ENCODE results near the gene IL22RA1.

Gene IL22RA1

DNA sequence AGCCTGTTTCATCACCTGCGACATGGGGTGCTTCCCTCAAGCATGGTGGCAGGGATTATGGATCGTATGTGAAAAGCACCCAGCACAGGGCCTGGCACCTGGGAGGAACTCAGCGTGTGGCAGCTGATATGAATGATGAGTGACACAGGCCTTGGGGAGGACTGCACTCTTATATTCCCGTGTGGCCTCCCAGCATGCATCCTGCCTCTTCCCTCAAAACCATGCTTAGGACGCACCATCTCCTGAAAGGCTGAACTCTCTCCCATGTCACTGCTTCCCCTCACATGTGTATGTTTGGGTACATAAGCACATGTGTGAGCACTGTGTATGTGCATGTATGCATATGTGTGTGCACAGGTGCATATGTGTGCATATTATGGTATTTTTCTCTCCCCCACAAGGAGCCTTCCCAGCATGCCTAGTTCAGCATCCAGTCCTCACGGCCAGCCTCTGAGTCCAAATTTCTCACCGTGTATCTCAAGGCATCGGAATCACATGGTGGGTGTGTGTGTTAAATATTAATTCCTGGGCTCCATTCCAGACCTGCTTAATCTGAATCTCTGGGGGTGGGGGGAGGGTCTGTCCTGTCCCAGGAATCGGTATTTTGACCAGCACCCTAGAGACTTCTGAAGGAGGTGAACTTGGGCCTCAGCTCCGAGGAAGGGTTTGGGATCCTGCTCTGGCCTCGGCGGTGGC, 43.8 kb downstream of the IL22RA1 start:
- H3K9me3 ChIP-seq (ENCODE audit: control insufficient read depth, low read length) = no peaks in the 10 kb centered on the region
- H3K4me3 ChIP-seq (ENCODE audit: insufficient read depth, low read depth, low read length, poor library complexity, severe bottlenecking) = no peak overlapping the region
- no peaks in the 10 kb centered on the region for H3K36me3 ChIP-seq (ENCODE audit: control insufficient read depth, insufficient read depth, low read length)
- H3K27ac ChIP-seq (ENCODE audit: insufficient read depth, low read length, poor library complexity, severe bottlenecking) = no peak overlapping the region
- H3K4me1 ChIP-seq (ENCODE audit: control insufficient read depth, insufficient read depth, low read length, poor library complexity, severe bottlenecking) = no peaks in the 10 kb centered on the region
- no peak for DNase-seq
- no peaks in the 10 kb centered on the region for H3K27me3 ChIP-seq (replicated peaks; ENCODE audit: control insufficient read depth, insufficient read depth, low read length, poor library complexity, severe bottlenecking)

- no peak overlapping the region for H3K4me3 ChIP-seq (ENCODE audit: insufficient read depth, low read depth, low read length, poor library complexity, severe bottlenecking)
- H3K9me3 ChIP-seq (ENCODE audit: control insufficient read depth, low read length) = no peaks in the 10 kb centered on the region
- DNase-seq = no peak
- no peaks in the 10 kb centered on the region for H3K27me3 ChIP-seq (replicated peaks; ENCODE audit: control insufficient read depth, insufficient read depth, low read length, poor library complexity, severe bottlenecking)
- no peak overlapping the region for H3K27ac ChIP-seq (ENCODE audit: insufficient read depth, low read length, poor library complexity, severe bottlenecking)
- H3K36me3 ChIP-seq (ENCODE audit: control insufficient read depth, insufficient read depth, low read length) = no peaks in the 10 kb centered on the region
- H3K4me1 ChIP-seq (ENCODE audit: control insufficient read depth, insufficient read depth, low read length, poor library complexity, severe bottlenecking) = no peaks in the 10 kb centered on the region
These were observed 44.8 kb downstream of the IL22RA1 start for GRCh38 chr1:24098102-24098501.

- H3K9me3 ChIP-seq (ENCODE audit: control insufficient read depth, low read length) = no peaks in the 10 kb centered on the region
- no peak for DNase-seq
- H3K27me3 ChIP-seq (replicated peaks; ENCODE audit: control insufficient read depth, insufficient read depth, low read length, poor library complexity, severe bottlenecking) = no peaks in the 10 kb centered on the region
- no peak overlapping the region for H3K4me3 ChIP-seq (ENCODE audit: insufficient read depth, low read depth, low read length, poor library complexity, severe bottlenecking)
- H3K4me1 ChIP-seq (ENCODE audit: control insufficient read depth, insufficient read depth, low read length, poor library complexity, severe bottlenecking) = no peaks in the 10 kb centered on the region
- no peaks in the 10 kb centered on the region for H3K36me3 ChIP-seq (ENCODE audit: control insufficient read depth, insufficient read depth, low read length)
- no peak overlapping the region for H3K27ac ChIP-seq (ENCODE audit: insufficient read depth, low read length, poor library complexity, severe bottlenecking)
These were observed 45.3 kb downstream of the IL22RA1 start for GRCh38 chr1:24097663-24098062.

- Histone ChIP-seq H3K27ac (ENCODE audit: insufficient read depth, low read length, poor library complexity, severe bottlenecking) (no peak overlapping the region), H3K4me3 (ENCODE audit: insufficient read depth, low read depth, low read length, poor library complexity, severe bottlenecking) (no peak overlapping the region), H3K9me3 (ENCODE audit: control insufficient read depth, low read length) (no peaks in the 10 kb centered on the region), H3K4me1 (ENCODE audit: control insufficient read depth, insufficient read depth, low read length, poor library complexity, severe bottlenecking) (no peaks in the 10 kb centered on the region), H3K36me3 (ENCODE audit: control insufficient read depth, insufficient read depth, low read length) (no peaks in the 10 kb centered on the region), H3K27me3 (replicated peaks; ENCODE audit: control insufficient read depth, insufficient read depth, low read length, poor library complexity, severe bottlenecking) (no peaks in the 10 kb centered on the region)
- DNase-seq = no peak
These were observed 46.2 kb downstream of the IL22RA1 start for GRCh38 chr1:24096739-24097103.

DNA sequence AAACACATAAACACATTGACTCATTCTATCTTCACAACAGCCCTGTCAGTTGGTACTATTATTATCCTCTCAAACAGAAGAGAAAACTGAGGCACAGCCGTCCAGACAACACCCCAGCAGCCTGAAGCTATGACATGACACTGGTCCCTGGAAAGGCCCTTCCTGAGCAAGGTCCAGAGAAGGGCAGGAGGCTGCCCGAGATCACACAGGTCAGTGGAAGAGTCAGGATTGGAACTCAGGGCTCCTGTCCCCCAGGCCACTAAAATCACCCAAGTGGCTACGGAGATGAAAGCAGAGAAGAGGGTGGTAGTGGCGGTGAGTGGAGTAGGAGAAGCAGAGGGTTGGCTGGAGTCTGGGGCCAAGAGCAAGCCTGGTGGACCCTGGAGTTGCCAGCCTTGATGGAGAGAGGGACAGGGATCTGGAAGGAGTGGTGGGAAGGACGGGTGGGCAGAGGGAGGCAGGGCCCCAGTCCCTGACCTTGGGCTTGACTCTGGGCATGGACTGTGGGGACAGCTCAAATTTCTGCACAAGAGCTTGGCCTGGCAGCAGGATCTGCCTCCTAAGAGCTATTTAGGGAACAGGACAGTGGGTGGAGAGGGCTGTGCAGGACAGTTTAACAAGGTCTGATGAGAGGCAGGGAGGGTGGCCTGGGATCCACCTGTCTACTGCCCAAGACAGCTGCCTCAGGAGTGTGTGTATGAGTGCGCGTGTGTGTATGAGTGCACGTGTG, 46.8 kb downstream of the IL22RA1 start:
- Histone ChIP-seq H3K4me1 (ENCODE audit: control insufficient read depth, insufficient read depth, low read length, poor library complexity, severe bottlenecking) (no peaks in the 10 kb centered on the region), H3K36me3 (ENCODE audit: control insufficient read depth, insufficient read depth, low read length) (no peaks in the 10 kb centered on the region), H3K4me3 (ENCODE audit: insufficient read depth, low read depth, low read length, poor library complexity, severe bottlenecking) (no peak overlapping the region), H3K9me3 (ENCODE audit: control insufficient read depth, low read length) (no peaks in the 10 kb centered on the region), H3K27ac (ENCODE audit: insufficient read depth, low read length, poor library complexity, severe bottlenecking) (no peak overlapping the region), H3K27me3 (replicated peaks; ENCODE audit: control insufficient read depth, insufficient read depth, low read length, poor library complexity, severe bottlenecking) (no peaks in the 10 kb centered on the region)
- no peak for DNase-seq

DNA sequence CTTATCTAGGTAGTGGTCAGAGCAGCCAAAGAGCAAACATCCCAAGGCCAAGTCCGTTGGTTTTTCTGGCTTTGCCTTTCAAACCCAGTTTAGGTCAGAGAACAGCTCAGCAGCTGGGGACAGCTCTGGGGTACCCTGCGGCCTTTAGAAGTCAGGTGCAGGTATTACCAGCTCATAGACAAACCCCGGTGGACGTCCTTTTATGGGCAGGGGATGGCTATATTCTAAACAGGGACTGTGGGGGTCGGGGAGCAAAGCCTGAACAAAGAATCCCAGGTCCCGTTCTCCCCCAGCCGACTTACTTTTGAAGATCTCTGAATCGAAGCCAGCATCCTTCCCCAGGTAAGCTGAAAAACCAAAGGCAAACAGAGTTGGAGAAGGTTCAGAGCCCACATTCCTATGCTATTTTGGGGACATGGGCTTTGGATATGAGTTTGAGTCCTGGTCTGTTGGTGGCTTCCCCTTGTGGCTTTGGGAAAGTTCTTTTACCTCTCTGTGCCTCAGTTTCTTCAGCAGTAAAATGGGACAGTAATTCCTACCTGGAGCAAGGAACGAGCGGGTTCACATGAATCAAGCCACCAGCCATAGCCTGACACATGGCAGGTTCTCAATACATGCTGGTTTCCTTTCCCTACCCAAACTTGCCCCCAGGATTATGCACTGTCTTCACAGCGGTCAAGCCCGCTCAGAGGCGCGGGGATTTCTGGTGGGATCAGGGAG, 47.6 kb downstream of the IL22RA1 start:
- no peaks in the 10 kb centered on the region for H3K27me3 ChIP-seq (replicated peaks; ENCODE audit: control insufficient read depth, insufficient read depth, low read length, poor library complexity, severe bottlenecking)
- DNase-seq = no peak
- no peaks in the 10 kb centered on the region for H3K4me1 ChIP-seq (ENCODE audit: control insufficient read depth, insufficient read depth, low read length, poor library complexity, severe bottlenecking)
- H3K27ac ChIP-seq (ENCODE audit: insufficient read depth, low read length, poor library complexity, severe bottlenecking) = no peak overlapping the region
- H3K36me3 ChIP-seq (ENCODE audit: control insufficient read depth, insufficient read depth, low read length) = no peaks in the 10 kb centered on the region
- no peaks in the 10 kb centered on the region for H3K9me3 ChIP-seq (ENCODE audit: control insufficient read depth, low read length)
- no peak overlapping the region for H3K4me3 ChIP-seq (ENCODE audit: insufficient read depth, low read depth, low read length, poor library complexity, severe bottlenecking)

GRCh38 chr1:24094554-24094953, 48.4 kb downstream of the IL22RA1 start:
- Histone ChIP-seq H3K9me3 (ENCODE audit: control insufficient read depth, low read length) (no peaks in the 10 kb centered on the region), H3K4me3 (ENCODE audit: insufficient read depth, low read depth, low read length, poor library complexity, severe bottlenecking) (no peak overlapping the region), H3K27ac (ENCODE audit: insufficient read depth, low read length, poor library complexity, severe bottlenecking) (no peak overlapping the region), H3K36me3 (ENCODE audit: control insufficient read depth, insufficient read depth, low read length) (no peaks in the 10 kb centered on the region), H3K4me1 (ENCODE audit: control insufficient read depth, insufficient read depth, low read length, poor library complexity, severe bottlenecking) (no peaks in the 10 kb centered on the region), H3K27me3 (replicated peaks; ENCODE audit: control insufficient read depth, insufficient read depth, low read length, poor library complexity, severe bottlenecking) (no peaks in the 10 kb centered on the region)
- DNase-seq = no peak

DNA sequence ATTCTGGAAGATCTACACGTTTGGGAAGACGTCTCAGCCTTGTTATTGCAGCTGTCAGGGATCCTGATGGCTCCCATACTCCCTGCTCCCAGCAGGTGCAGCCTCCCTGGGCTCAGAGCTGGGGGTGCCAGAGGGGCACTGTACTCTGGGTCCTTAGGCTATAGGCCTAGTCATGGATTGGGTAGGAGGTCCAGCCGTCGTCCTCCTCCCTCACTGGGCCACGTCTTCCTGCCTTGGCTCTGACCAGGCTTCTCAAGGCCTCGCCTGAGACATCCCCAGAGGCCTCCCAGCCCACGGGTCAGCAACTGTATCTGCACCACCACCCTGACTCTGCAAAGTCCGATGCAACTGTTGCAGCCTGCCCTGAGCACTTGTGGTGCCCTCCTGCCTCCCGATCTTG, 49.2 kb downstream of the IL22RA1 start:
- no peak for DNase-seq
- no peaks in the 10 kb centered on the region for H3K9me3 ChIP-seq (ENCODE audit: control insufficient read depth, low read length)

GRCh38 chr1:24092979-24093378, 50.0 kb downstream of the IL22RA1 start:
- Histone ChIP-seq H3K9me3 (ENCODE audit: control insufficient read depth, low read length) (no peaks in the 10 kb centered on the region), H3K4me1 (ENCODE audit: control insufficient read depth, insufficient read depth, low read length, poor library complexity, severe bottlenecking) (no peaks in the 10 kb centered on the region), H3K27me3 (replicated peaks; ENCODE audit: control insufficient read depth, insufficient read depth, low read length, poor library complexity, severe bottlenecking) (no peaks in the 10 kb centered on the region), H3K27ac (ENCODE audit: insufficient read depth, low read length, poor library complexity, severe bottlenecking) (no peak overlapping the region), H3K36me3 (ENCODE audit: control insufficient read depth, insufficient read depth, low read length) (no peaks in the 10 kb centered on the region), H3K4me3 (ENCODE audit: insufficient read depth, low read depth, low read length, poor library complexity, severe bottlenecking) (no peak overlapping the region)
- no peak for DNase-seq

More for the DNA sequence above, 49.2 kb downstream of the IL22RA1 start:
- Histone ChIP-seq H3K27me3 (replicated peaks; ENCODE audit: control insufficient read depth, insufficient read depth, low read length, poor library complexity, severe bottlenecking) (no peaks in the 10 kb centered on the region), H3K4me1 (ENCODE audit: control insufficient read depth, insufficient read depth, low read length, poor library complexity, severe bottlenecking) (no peaks in the 10 kb centered on the region), H3K27ac (ENCODE audit: insufficient read depth, low read length, poor library complexity, severe bottlenecking) (no peak overlapping the region), H3K36me3 (ENCODE audit: control insufficient read depth, insufficient read depth, low read length) (no peaks in the 10 kb centered on the region), H3K4me3 (ENCODE audit: insufficient read depth, low read depth, low read length, poor library complexity, severe bottlenecking) (no peak overlapping the region)

- no peaks in the 10 kb centered on the region for H3K27me3 ChIP-seq (replicated peaks; ENCODE audit: control insufficient read depth, insufficient read depth, low read length, poor library complexity, severe bottlenecking)
- H3K36me3 ChIP-seq (ENCODE audit: control insufficient read depth, insufficient read depth, low read length) = no peaks in the 10 kb centered on the region
- H3K4me1 ChIP-seq (ENCODE audit: control insufficient read depth, insufficient read depth, low read length, poor library complexity, severe bottlenecking) = no peaks in the 10 kb centered on the region
- no peaks in the 10 kb centered on the region for H3K9me3 ChIP-seq (ENCODE audit: control insufficient read depth, low read length)
- DNase-seq = no peak
- H3K27ac ChIP-seq (ENCODE audit: insufficient read depth, low read length, poor library complexity, severe bottlenecking) = no peak overlapping the region
- H3K4me3 ChIP-seq (ENCODE audit: insufficient read depth, low read depth, low read length, poor library complexity, severe bottlenecking) = no peak overlapping the region
These were observed 50.9 kb downstream of the IL22RA1 start for GRCh38 chr1:24091971-24092482.
